SK-N-SH (cell line): ENCODE data around the gene PPM1E. TPM values are rescaled to one million over a fixed set of nuclear protein-coding genes. Genes with fewer than 3 reads are reported as not detected.

Experiments used
- CTCF ChIA-PET: fragments of 300-600, 350-600 bp; formaldehyde crosslinking; extraction: SDS; loops from one replicate; lab custom pipeline; 2021; lab: Yijun Ruan, JAX
- POLR2A ChIA-PET: fragments of 350-600 bp; sonication (Branson Sonifier 250); formaldehyde crosslinking; extraction: SDS; loops from one replicate; lab custom pipeline; 2020; ENCODE audit warnings: antibody characterized with exemption, inconsistent platforms; lab: Yijun Ruan, JAX
- DNase-seq: peaks from one replicate; pipeline ENCODE4 v3.0.0; 2012
- H2AFZ ChIP-seq: fragments of 200-600 bp; sonication (generic); 2 replicates; pipeline ENCODE4 v1.8.1; 2016; ENCODE audit warnings: antibody characterized with exemption, mild to moderate bottlenecking, low read depth
- H3F3A ChIP-seq: fragments of 200-600 bp; sonication (generic); replicated peaks from 2 replicates; pipeline ENCODE3; 2016; ENCODE audit warnings: antibody characterized with exemption, mild to moderate bottlenecking; ENCODE audit not compliant: insufficient read depth
- H3K27ac ChIP-seq, 2 experiments: fragments of 200-500 bp in 1 of 2; fragments of 200-600 bp in 1 of 2; sonication (Bioruptor generic) in 1 of 2; sonication (generic), shearing (Covaris generic) in 1 of 2; 2 replicates each; pipeline versions ENCODE4 v1.5.1 to v1.6.1; 2014 to 2016; ENCODE audit warnings: low read depth in 2 of 2, inconsistent platforms in 1 of 2, low read length in 1 of 2, mild to moderate bottlenecking in 1 of 2, mixed read lengths in 1 of 2
- H3K27me3 ChIP-seq: fragments of 200-600 bp; sonication (generic), shearing (Covaris generic); 2 replicates; pipeline ENCODE4 v1.6.1; 2016; ENCODE audit warnings: mixed run types; ENCODE audit not compliant: insufficient read depth
- H3K36me3 ChIP-seq, 2 experiments: fragments of 200-500 bp in 1 of 2; fragments of 200-600 bp in 1 of 2; sonication (Bioruptor generic) in 1 of 2; sonication (generic) in 1 of 2; replicated peaks in 1 of 2; 2 replicates each; pipeline versions ENCODE3 to v1.5.1; 2014 to 2016; ENCODE audit warnings: low read length in 1 of 2, mild to moderate bottlenecking in 1 of 2; ENCODE audit not compliant: insufficient read depth in 2 of 2, control insufficient read depth in 1 of 2
- H3K4me1 ChIP-seq, 2 experiments: fragments of 200-500 bp in 1 of 2; fragments of 200-600 bp in 1 of 2; sonication (Bioruptor generic) in 1 of 2; sonication (generic), shearing (Covaris generic) in 1 of 2; 2 replicates each; pipeline versions ENCODE4 v1.5.1 to v1.6.1; 2014 to 2016; ENCODE audit warnings: low read depth in 1 of 2, low read length in 1 of 2, mixed run types in 1 of 2; ENCODE audit not compliant: insufficient read depth in 2 of 2, control insufficient read depth in 1 of 2
- H3K4me2 ChIP-seq: fragments of 200-600 bp; sonication (generic), shearing (Covaris generic); 2 replicates; pipeline ENCODE4 v1.6.1; 2017; ENCODE audit warnings: mixed run types
- H3K4me3 ChIP-seq, 2 experiments: fragments of 200-500 bp in 1 of 2; fragments of 200-600 bp in 1 of 2; sonication (Bioruptor generic) in 1 of 2; sonication (generic), shearing (Covaris generic) in 1 of 2; 2 replicates each; pipeline versions ENCODE4 v1.5.1 to v1.8.1; 2014 to 2016; ENCODE audit warnings: low read depth in 2 of 2, inconsistent platforms in 1 of 2, low read length in 1 of 2, mild to moderate bottlenecking in 1 of 2, mixed read lengths in 1 of 2, moderate library complexity in 1 of 2
- H3K79me2 ChIP-seq: fragments of 200-600 bp; sonication (generic); 2 replicates; pipeline ENCODE4 v1.8.1; 2017; ENCODE audit warnings: mild to moderate bottlenecking; ENCODE audit not compliant: insufficient read depth
- H3K9ac ChIP-seq: fragments of 200-600 bp; sonication (generic); 2 replicates; pipeline ENCODE4 v1.6.1; 2017; ENCODE audit warnings: mixed run types
- H3K9me2 ChIP-seq: fragments of 200-600 bp; sonication (generic); 2 replicates; pipeline ENCODE4 v1.6.1; 2017; ENCODE audit warnings: mixed run types
- H3K9me3 ChIP-seq: fragments of 200-600 bp; sonication (generic); 2 replicates; pipeline ENCODE4 v1.6.1; 2017; ENCODE audit warnings: mixed run types, mild to moderate bottlenecking, moderate library complexity
- H4K20me1 ChIP-seq: fragments of 200-600 bp; sonication (generic); 2 replicates; pipeline ENCODE4 v1.6.1; 2017; ENCODE audit warnings: mild to moderate bottlenecking, mixed run types; ENCODE audit not compliant: insufficient read depth
- CHD2 ChIP-seq: fragments of 150-350 bp; IDR thresholded peaks from 2 replicates; pipeline ENCODE4 v1.6.1; 2018; ENCODE audit warnings: low read length; ENCODE audit not compliant: partially characterized antibody
- FOSL2 ChIP-seq: IDR thresholded peaks from 2 replicates; pipeline ENCODE4 v1.4.0; 2012; ENCODE audit warnings: low read depth, mild to moderate bottlenecking, moderate library complexity, borderline replicate concordance
- FOXJ3 ChIP-seq: sonication (generic); formaldehyde crosslinking; IDR thresholded peaks from 2 replicates; pipeline ENCODE4 v1.5.1; 2020; ENCODE audit warnings: mild to moderate bottlenecking, missing genetic modification reagents
- GABPA ChIP-seq: IDR thresholded peaks from 2 replicates; pipeline ENCODE4 v1.4.0; 2012; ENCODE audit warnings: low read depth, mild to moderate bottlenecking
- MEF2A ChIP-seq: IDR thresholded peaks from 2 replicates; pipeline ENCODE4 v1.4.0; 2012; ENCODE audit warnings: low read depth, borderline replicate concordance
- MXI1 ChIP-seq: IDR thresholded peaks from 2 replicates; pipeline ENCODE4 v1.6.1; 2012; ENCODE audit warnings: mild to moderate bottlenecking, low read depth, low read length, improper control_type of control experiment
- NRF1 ChIP-seq: IDR thresholded peaks from 2 replicates; pipeline ENCODE4 v1.6.1; 2012; ENCODE audit warnings: low read depth, mild to moderate bottlenecking, low read length
- RCOR1 ChIP-seq: fragments of 150-350 bp; IDR thresholded peaks from 2 replicates; pipeline ENCODE4 v1.6.1; 2017; ENCODE audit warnings: antibody characterized with exemption, low read length
- RFX5 ChIP-seq: IDR thresholded peaks from 2 replicates; pipeline ENCODE4 v1.6.1; 2012; ENCODE audit warnings: mild to moderate bottlenecking, improper control_type of control experiment, low read length
- SIN3A ChIP-seq: IDR thresholded peaks from 2 replicates; pipeline ENCODE4 v1.6.1; 2012; ENCODE audit warnings: low read depth, mild to moderate bottlenecking, low read length, moderate library complexity, borderline replicate concordance
- SMC3 ChIP-seq: IDR thresholded peaks from 2 replicates; pipeline ENCODE4 v1.6.1; 2012; ENCODE audit warnings: low read depth, low read length, improper control_type of control experiment
- TAF1 ChIP-seq: IDR thresholded peaks from 2 replicates; pipeline ENCODE4 v1.6.1; 2012; ENCODE audit warnings: low read depth, mild to moderate bottlenecking, low read length, moderate library complexity, borderline replicate concordance
- TEAD4 ChIP-seq: IDR thresholded peaks from 2 replicates; pipeline ENCODE4 v1.4.0; 2012; ENCODE audit warnings: mild to moderate bottlenecking, borderline replicate concordance; ENCODE audit not compliant: insufficient read depth
- WGBS: methylation state at CpG from one replicate; pipeline ENCODE4 v1.1.6; 2017; ENCODE audit warnings: low lambda C conversion rate; 5-methylcytosine and 5-hydroxymethylcytosine counted together
- polyA plus RNA-seq, 3 experiments: library from polyadenylated mRNA; depleted of rRNA; stranded (reverse); fragments of >200 nt; gene quantifications; 2 replicates each; pipeline ENCODE4 v1.2.3, GENCODE V29; 2012
- TF ChIP-seq, protein P1 (sequence below): IDR thresholded peaks from 2 replicates; pipeline ENCODE4 v1.4.0; 2012; ENCODE audit warnings: low read depth
- TF ChIP-seq, protein P2 (sequence below): IDR thresholded peaks from 2 replicates; pipeline ENCODE4 v1.4.0; 2012; ENCODE audit warnings: low read depth, borderline replicate concordance
- TF ChIP-seq, protein P3 (sequence below): IDR thresholded peaks from 2 replicates; pipeline ENCODE4 v1.4.0; 2012; ENCODE audit warnings: low read depth, borderline replicate concordance
- TF ChIP-seq, protein P4 (sequence below): IDR thresholded peaks from 2 replicates; pipeline ENCODE4 v1.6.1; 2012; ENCODE audit warnings: mild to moderate bottlenecking, low read depth, low read length, moderate library complexity

PPM1E gene
- polyA plus RNA-seq, 1 of the 3 experiments (the other 2 are of a cell fraction), result 0.08 TPM

DNA sequence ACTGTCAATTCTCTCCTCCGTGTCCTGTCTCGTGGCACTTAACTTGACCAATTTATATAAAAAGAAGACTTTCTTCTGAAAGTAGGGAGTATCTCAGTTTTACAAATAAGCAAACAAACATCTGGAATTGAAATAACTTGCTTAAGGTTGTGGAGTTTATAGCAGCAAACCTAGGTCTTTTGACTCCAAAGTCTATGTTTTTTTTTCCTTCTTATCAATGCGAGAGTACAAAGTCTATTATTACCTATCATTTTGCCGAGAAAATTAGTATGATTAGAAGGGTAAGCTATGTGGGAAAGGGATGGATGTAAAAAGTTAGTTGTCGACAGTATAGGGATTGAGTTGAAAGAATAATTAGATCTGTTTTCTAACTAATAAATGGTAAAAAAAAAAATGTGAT is 50.4 kb downstream of the PPM1E start:
- Histone ChIP-seq H3K9me2 (no peaks in the 10 kb centered on the region), H3K9ac (no peak overlapping the region), H3K27ac (no peak overlapping the region), H3K79me2 (no peaks in the 10 kb centered on the region), H3K27me3 (no peaks in the 10 kb centered on the region; the same call in 1 of the 2 replicates), H3K4me2 (no peak overlapping the region), H3K9me3 (no peaks in the 10 kb centered on the region), H4K20me1 (no peaks in the 10 kb centered on the region), H2AFZ (no peak overlapping the region), H3K4me1 (no peaks in the 10 kb centered on the region), H3F3A (no peaks in the 10 kb centered on the region), H3K36me3 (no peaks in the 10 kb centered on the region), H3K4me3 (no peak overlapping the region)
- CTCF ChIA-PET, result no interaction called here
- DNase-seq, result no peak
- 72% methylated on average over 5 of the region's 5 CpGs for WGBS
- TF ChIP-seq MXI1, result no peak
- no peak for TF ChIP-seq MEF2A
- no peak for TF ChIP-seq SIN3A
- no peak for TF ChIP-seq RFX5
- no peak for TF ChIP-seq FOSL2
- TF ChIP-seq, protein P1, sequence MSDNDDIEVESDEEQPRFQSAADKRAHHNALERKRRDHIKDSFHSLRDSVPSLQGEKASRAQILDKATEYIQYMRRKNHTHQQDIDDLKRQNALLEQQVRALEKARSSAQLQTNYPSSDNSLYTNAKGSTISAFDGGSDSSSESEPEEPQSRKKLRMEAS, result no peak
- no peak for TF ChIP-seq GABPA
- TF ChIP-seq, protein P2, sequence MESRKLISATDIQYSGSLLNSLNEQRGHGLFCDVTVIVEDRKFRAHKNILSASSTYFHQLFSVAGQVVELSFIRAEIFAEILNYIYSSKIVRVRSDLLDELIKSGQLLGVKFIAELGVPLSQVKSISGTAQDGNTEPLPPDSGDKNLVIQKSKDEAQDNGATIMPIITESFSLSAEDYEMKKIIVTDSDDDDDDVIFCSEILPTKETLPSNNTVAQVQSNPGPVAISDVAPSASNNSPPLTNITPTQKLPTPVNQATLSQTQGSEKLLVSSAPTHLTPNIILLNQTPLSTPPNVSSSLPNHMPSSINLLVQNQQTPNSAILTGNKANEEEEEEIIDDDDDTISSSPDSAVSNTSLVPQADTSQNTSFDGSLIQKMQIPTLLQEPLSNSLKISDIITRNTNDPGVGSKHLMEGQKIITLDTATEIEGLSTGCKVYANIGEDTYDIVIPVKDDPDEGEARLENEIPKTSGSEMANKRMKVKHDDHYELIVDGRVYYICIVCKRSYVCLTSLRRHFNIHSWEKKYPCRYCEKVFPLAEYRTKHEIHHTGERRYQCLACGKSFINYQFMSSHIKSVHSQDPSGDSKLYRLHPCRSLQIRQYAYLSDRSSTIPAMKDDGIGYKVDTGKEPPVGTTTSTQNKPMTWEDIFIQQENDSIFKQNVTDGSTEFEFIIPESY, result no peak
- TF ChIP-seq, protein P3, sequence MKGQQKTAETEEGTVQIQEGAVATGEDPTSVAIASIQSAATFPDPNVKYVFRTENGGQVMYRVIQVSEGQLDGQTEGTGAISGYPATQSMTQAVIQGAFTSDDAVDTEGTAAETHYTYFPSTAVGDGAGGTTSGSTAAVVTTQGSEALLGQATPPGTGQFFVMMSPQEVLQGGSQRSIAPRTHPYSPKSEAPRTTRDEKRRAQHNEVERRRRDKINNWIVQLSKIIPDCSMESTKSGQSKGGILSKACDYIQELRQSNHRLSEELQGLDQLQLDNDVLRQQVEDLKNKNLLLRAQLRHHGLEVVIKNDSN, result no peak
- no peak for TF ChIP-seq NRF1
- TF ChIP-seq TEAD4, result no peak
- POLR2A ChIA-PET, result no interaction called here

DNA sequence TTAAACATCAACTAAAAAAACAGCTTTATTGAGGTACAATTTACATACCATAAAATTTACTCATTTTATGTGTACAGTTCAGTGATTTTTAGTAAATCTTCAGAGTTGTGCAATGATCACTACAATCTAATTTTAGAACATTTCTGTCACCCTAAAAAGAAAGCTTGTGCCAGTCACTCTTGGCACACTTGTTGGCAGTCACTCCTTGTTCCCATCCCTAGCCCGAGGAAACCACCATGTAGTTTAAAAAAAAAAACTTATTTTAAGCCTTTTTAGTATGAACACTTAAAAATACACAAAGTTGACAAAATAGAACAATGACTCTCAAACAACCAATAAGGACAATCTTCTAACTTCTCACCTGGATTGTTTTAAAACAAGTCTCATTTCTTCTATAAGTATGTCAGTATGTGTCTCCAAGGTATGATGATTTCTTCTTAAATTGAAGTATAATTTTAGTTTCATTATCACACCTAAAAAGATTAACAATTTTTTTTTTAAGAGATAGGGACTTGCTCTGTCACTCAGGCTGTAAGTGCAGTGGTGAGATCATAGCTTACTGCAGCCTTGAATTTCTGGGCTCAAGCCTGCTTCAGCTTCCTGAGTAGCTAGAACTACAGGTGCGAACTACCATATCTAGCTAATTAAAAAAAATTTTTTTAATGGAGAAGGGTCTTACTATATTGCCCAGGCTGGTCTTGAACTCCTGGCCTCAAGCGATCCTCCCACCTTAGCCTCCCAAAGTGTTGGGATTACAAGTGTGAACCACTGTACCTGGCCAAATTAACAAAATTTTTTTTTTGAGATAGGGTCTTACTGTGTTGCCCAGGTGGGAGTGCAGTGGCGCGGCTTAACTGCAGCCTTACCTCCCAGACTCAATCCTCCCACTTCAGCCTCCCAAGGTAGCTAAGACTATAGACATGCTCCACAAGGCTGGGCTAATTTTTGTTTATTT is 53.2 kb downstream of the PPM1E start:
- POLR2A ChIA-PET, result no interaction called here
- H3K9me3 ChIP-seq, result no peaks in the 10 kb centered on the region
- peaks cover 5% of the 10 kb centered on the region for H3F3A ChIP-seq
- no peaks in the 10 kb centered on the region for H3K79me2 ChIP-seq
- no peaks in the 10 kb centered on the region for H3K36me3 ChIP-seq
- no peak overlapping the region for H2AFZ ChIP-seq
- no peaks in the 10 kb centered on the region; the same call in 1 of the 2 replicates for H3K27me3 ChIP-seq
- no peak overlapping the region for H3K9ac ChIP-seq
- H3K4me3 ChIP-seq, result no peak overlapping the region
- no peaks in the 10 kb centered on the region for H4K20me1 ChIP-seq
- no peak for DNase-seq
- H3K4me1 ChIP-seq, result no peaks in the 10 kb centered on the region
- H3K27ac ChIP-seq, result no peak overlapping the region
- WGBS, result 66% methylated on average over 5 of the region's 5 CpGs
- CTCF ChIA-PET, result interaction anchor here (0.5 to 1.9 kb wide), 3 partner anchors 12 to 188 kb away, joined by 3 to 6 read pairs (median 4); no protein-coding TSS in a partner anchor
- H3K4me2 ChIP-seq, result no peak overlapping the region
- H3K9me2 ChIP-seq, result no peaks in the 10 kb centered on the region
- TF ChIP-seq NRF1, result no peak
- TF ChIP-seq FOXJ3 (CRISPR knock-in tag), result no peak
- TF ChIP-seq, protein P3, result no peak
- no peak for TF ChIP-seq GABPA
- TF ChIP-seq, protein P4, sequence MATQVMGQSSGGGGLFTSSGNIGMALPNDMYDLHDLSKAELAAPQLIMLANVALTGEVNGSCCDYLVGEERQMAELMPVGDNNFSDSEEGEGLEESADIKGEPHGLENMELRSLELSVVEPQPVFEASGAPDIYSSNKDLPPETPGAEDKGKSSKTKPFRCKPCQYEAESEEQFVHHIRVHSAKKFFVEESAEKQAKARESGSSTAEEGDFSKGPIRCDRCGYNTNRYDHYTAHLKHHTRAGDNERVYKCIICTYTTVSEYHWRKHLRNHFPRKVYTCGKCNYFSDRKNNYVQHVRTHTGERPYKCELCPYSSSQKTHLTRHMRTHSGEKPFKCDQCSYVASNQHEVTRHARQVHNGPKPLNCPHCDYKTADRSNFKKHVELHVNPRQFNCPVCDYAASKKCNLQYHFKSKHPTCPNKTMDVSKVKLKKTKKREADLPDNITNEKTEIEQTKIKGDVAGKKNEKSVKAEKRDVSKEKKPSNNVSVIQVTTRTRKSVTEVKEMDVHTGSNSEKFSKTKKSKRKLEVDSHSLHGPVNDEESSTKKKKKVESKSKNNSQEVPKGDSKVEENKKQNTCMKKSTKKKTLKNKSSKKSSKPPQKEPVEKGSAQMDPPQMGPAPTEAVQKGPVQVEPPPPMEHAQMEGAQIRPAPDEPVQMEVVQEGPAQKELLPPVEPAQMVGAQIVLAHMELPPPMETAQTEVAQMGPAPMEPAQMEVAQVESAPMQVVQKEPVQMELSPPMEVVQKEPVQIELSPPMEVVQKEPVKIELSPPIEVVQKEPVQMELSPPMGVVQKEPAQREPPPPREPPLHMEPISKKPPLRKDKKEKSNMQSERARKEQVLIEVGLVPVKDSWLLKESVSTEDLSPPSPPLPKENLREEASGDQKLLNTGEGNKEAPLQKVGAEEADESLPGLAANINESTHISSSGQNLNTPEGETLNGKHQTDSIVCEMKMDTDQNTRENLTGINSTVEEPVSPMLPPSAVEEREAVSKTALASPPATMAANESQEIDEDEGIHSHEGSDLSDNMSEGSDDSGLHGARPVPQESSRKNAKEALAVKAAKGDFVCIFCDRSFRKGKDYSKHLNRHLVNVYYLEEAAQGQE, result no peak
- no peak for TF ChIP-seq RFX5
- TF ChIP-seq SMC3, result no peak
- TF ChIP-seq TAF1, result no peak
- TF ChIP-seq CHD2, result no peak
- no peak for TF ChIP-seq RCOR1
